BLaER1 (cell line): ENCODE results near the gene HOPX.
"Not testable (repeated sequence)": the region's sequence is repeated elsewhere in the genome, so short reads cannot be mapped to it uniquely, and the experiment has no call there.

ENCODE experiments used
- H3K27ac ChIP-seq: shearing (Covaris generic); formaldehyde crosslinking; 2 replicates; pipeline ENCODE4 v1.8.1; 2022
- H3K27me3 ChIP-seq: shearing (Covaris generic); formaldehyde crosslinking; 2 replicates; pipeline ENCODE4 v1.8.1; 2022
- H3K36me3 ChIP-seq: shearing (Covaris generic); formaldehyde crosslinking; 2 replicates; pipeline ENCODE4 v1.8.1; 2022
- H3K4me1 ChIP-seq: shearing (Covaris generic); formaldehyde crosslinking; 2 replicates; pipeline ENCODE4 v1.8.1; 2022
- H3K4me2 ChIP-seq: shearing (Covaris generic); formaldehyde crosslinking; 2 replicates; pipeline ENCODE4 v1.8.1; 2022
- H3K4me3 ChIP-seq: shearing (Covaris generic); formaldehyde crosslinking; 2 replicates; pipeline ENCODE4 v1.8.1; 2022
- H3K9ac ChIP-seq: shearing (Covaris generic); formaldehyde crosslinking; 2 replicates; pipeline ENCODE4 v1.8.1; 2022
- H3K9me3 ChIP-seq: shearing (Covaris generic); formaldehyde crosslinking; 2 replicates; pipeline ENCODE4 v1.8.1; 2022
- H4K20me1 ChIP-seq: shearing (Covaris generic); formaldehyde crosslinking; 2 replicates; pipeline ENCODE4 v1.8.1; 2022
- Cebpa-rat ChIP-seq: shearing (Covaris generic); IDR thresholded peaks from 2 replicates; pipeline ENCODE4 v1.8.1; 2022

HOPX gene

GRCh38 chr4:56671860-56672259, 9.2 kb downstream of the HOPX start:
- peaks cover 7% of the 10 kb centered on the region for H3K9me3 ChIP-seq
- TF ChIP-seq Cebpa-rat: no peak
- H3K9ac ChIP-seq: no peak overlapping the region
- H3K27me3 ChIP-seq: no peaks in the 10 kb centered on the region
- H3K27ac ChIP-seq: no peak overlapping the region
- H3K4me2 ChIP-seq: no peak overlapping the region
- no peaks in the 10 kb centered on the region for H3K4me1 ChIP-seq
- H3K36me3 ChIP-seq: no peaks in the 10 kb centered on the region
- no peak overlapping the region for H3K4me3 ChIP-seq
- no peaks in the 10 kb centered on the region for H4K20me1 ChIP-seq

GRCh38 chr4:56671373-56671772, 9.7 kb downstream of the HOPX start:
- no peak overlapping the region for H3K4me2 ChIP-seq
- H3K27ac ChIP-seq: no peak overlapping the region
- no peak overlapping the region for H3K9ac ChIP-seq
- TF ChIP-seq Cebpa-rat: no peak
- no peaks in the 10 kb centered on the region for H3K36me3 ChIP-seq
- H3K9me3 ChIP-seq: peaks cover 7% of the 10 kb centered on the region
- H3K4me1 ChIP-seq: no peaks in the 10 kb centered on the region
- H4K20me1 ChIP-seq: no peaks in the 10 kb centered on the region
- no peaks in the 10 kb centered on the region for H3K27me3 ChIP-seq
- no peak overlapping the region for H3K4me3 ChIP-seq

GRCh38 chr4:56668267-56668666, 12.8 kb downstream of the HOPX start:
- no peak for TF ChIP-seq Cebpa-rat
- Histone ChIP-seq H3K4me2 (no peak overlapping the region), H3K27me3 (peaks cover 5% of the 10 kb centered on the region; the same call in 1 of the 2 replicates), H4K20me1 (no peaks in the 10 kb centered on the region), H3K9ac (no peak overlapping the region), H3K4me1 (no peaks in the 10 kb centered on the region), H3K9me3 (peaks cover 7% of the 10 kb centered on the region), H3K36me3 (no peaks in the 10 kb centered on the region), H3K27ac (no peak overlapping the region), H3K4me3 (no peak overlapping the region)

GRCh38 chr4:56667396-56667795, 13.7 kb downstream of the HOPX start:
- not testable (repeated sequence) for H3K36me3 ChIP-seq, H3K4me3 ChIP-seq, H3K27me3 ChIP-seq, H3K9me3 ChIP-seq, H3K9ac ChIP-seq, H4K20me1 ChIP-seq, H3K4me1 ChIP-seq, H3K4me2 ChIP-seq, H3K27ac ChIP-seq

- Histone ChIP-seq H4K20me1 (no peaks in the 10 kb centered on the region), H3K9ac (no peak overlapping the region), H3K4me3 (no peak overlapping the region), H3K4me1 (no peaks in the 10 kb centered on the region), H3K27ac (no peak overlapping the region), H3K36me3 (no peaks in the 10 kb centered on the region), H3K4me2 (no peak overlapping the region), H3K9me3 (peaks cover 7% of the 10 kb centered on the region), H3K27me3 (peaks cover 5% of the 10 kb centered on the region; the same call in 1 of the 2 replicates)
- TF ChIP-seq Cebpa-rat: no peak
These were observed 14.8 kb downstream of the HOPX start for GRCh38 chr4:56666279-56666678.

- no peaks in the 10 kb centered on the region for H4K20me1 ChIP-seq
- no peak overlapping the region for H3K4me2 ChIP-seq
- TF ChIP-seq Cebpa-rat: no peak
- H3K36me3 ChIP-seq: no peaks in the 10 kb centered on the region
- no peak overlapping the region for H3K27ac ChIP-seq
- H3K9ac ChIP-seq: no peak overlapping the region
- H3K4me3 ChIP-seq: no peak overlapping the region
- H3K9me3 ChIP-seq: peaks cover 7% of the 10 kb centered on the region
- no peaks in the 10 kb centered on the region for H3K4me1 ChIP-seq
- H3K27me3 ChIP-seq: peaks cover 5% of the 10 kb centered on the region; the same call in 1 of the 2 replicates
These were observed 15.3 kb downstream of the HOPX start for GRCh38 chr4:56665781-56666180.

- peaks cover 26% of the 10 kb centered on the region for H3K27me3 ChIP-seq
- no peaks in the 10 kb centered on the region for H4K20me1 ChIP-seq
- no peak overlapping the region for H3K27ac ChIP-seq
- H3K4me1 ChIP-seq: peaks cover 12% of the 10 kb centered on the region
- no peak overlapping the region for H3K4me3 ChIP-seq
- H3K4me2 ChIP-seq: no peak overlapping the region
- TF ChIP-seq Cebpa-rat: no peak
- no peaks in the 10 kb centered on the region for H3K9me3 ChIP-seq
- H3K9ac ChIP-seq: no peak overlapping the region
- no peaks in the 10 kb centered on the region for H3K36me3 ChIP-seq
These were observed 18.2 kb downstream of the HOPX start for GRCh38 chr4:56662782-56663468.

- H3K4me3 ChIP-seq: no peak overlapping the region
- no peak overlapping the region for H3K27ac ChIP-seq
- peaks cover 28% of the 10 kb centered on the region for H3K4me1 ChIP-seq
- no peak overlapping the region for H3K9ac ChIP-seq
- TF ChIP-seq Cebpa-rat: no peak
- H3K36me3 ChIP-seq: no peaks in the 10 kb centered on the region
- peaks cover 51% of the 10 kb centered on the region for H3K27me3 ChIP-seq
- H3K9me3 ChIP-seq: no peaks in the 10 kb centered on the region
- peaks cover 21% of the 10 kb centered on the region for H4K20me1 ChIP-seq
- H3K4me2 ChIP-seq: no peak overlapping the region
These were observed 21.1 kb downstream of the HOPX start for GRCh38 chr4:56659946-56660345.

GRCh38 chr4:56658528-56658927, 22.6 kb downstream of the HOPX start:
- TF ChIP-seq Cebpa-rat: no peak
- no peaks in the 10 kb centered on the region for H3K9me3 ChIP-seq
- peaks cover 35% of the 10 kb centered on the region for H3K4me1 ChIP-seq
- peak overlapping the region; percentile 9; the same call in 1 of the 2 replicates for H3K4me2 ChIP-seq
- no peak overlapping the region for H3K4me3 ChIP-seq
- peaks cover 27% of the 10 kb centered on the region for H4K20me1 ChIP-seq
- no peak overlapping the region for H3K9ac ChIP-seq
- no peak overlapping the region for H3K27ac ChIP-seq
- peaks cover 65% of the 10 kb centered on the region for H3K27me3 ChIP-seq
- no peaks in the 10 kb centered on the region for H3K36me3 ChIP-seq

- Histone ChIP-seq H3K4me1 (peaks cover 41% of the 10 kb centered on the region), H3K4me3 (no peak overlapping the region), H3K9ac (no peak overlapping the region), H3K9me3 (no peaks in the 10 kb centered on the region), H3K27ac (no peak overlapping the region), H4K20me1 (peaks cover 27% of the 10 kb centered on the region), H3K27me3 (peaks cover 70% of the 10 kb centered on the region), H3K36me3 (no peaks in the 10 kb centered on the region), H3K4me2 (peak overlapping the region; percentile 9; the same call in 1 of the 2 replicates)
- TF ChIP-seq Cebpa-rat: no peak
These were observed 23.3 kb downstream of the HOPX start for GRCh38 chr4:56657818-56658217.

- Histone ChIP-seq H4K20me1 (peaks cover 27% of the 10 kb centered on the region), H3K27me3 (peaks cover 70% of the 10 kb centered on the region), H3K36me3 (no peaks in the 10 kb centered on the region), H3K9ac (no peak overlapping the region), H3K9me3 (no peaks in the 10 kb centered on the region), H3K4me1 (peaks cover 41% of the 10 kb centered on the region), H3K27ac (no peak overlapping the region), H3K4me2 (no peak overlapping the region), H3K4me3 (no peak overlapping the region)
- no peak for TF ChIP-seq Cebpa-rat
These were observed 24.0 kb downstream of the HOPX start for GRCh38 chr4:56657128-56657527.
